Measurements from ENCODE around the gene SLC35D1. TPM values are rescaled to one million over a fixed set of nuclear protein-coding genes. Genes with fewer than 3 reads are reported as not detected.

SLC35D1 gene
- total and polyA plus RNA-seq, 9 of the 15 experiments (the other 6 are each of a cell fraction or from before 2014, with no cell fraction given): 2.3 to 10.4 (median 6.4) TPM

DNA sequence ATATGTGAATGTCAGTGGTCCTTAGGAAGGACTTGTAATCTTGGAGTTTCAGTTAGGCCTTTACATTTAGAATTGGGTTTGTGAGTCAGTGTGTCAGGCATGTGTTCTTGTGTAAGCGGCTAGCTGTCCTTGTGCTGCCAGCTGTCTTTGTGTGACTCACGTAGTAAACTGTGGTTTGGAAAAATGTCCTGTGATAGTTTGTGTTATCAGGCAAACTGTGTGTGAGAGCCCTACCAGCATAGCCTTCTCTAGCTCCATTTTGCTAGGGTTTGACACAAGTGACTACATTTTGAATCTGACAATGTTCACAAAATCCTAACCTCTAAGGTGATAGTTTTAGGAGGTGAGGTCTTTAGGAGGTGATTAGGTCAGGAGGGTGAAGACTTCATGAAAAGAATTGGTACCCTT is 6.9 kb upstream of the SLC35D1 start (continued):
- peak; percentile 98 for TF ChIP-seq ZNF395 (CRISPR knock-in tag; IDR thresholded peaks at IDR 0.05)
- no peak for TF ChIP-seq CAMTA2 (CRISPR knock-in tag; conservative IDR thresholded peaks at IDR 0.05)
- TF ChIP-seq ZNF76 (CRISPR knock-in tag; IDR thresholded peaks at IDR 0.05; ENCODE audit: borderline replicate concordance): peak; percentile 70; the same call in 1 of the 2 replicates
- TF ChIP-seq ZNF589 (CRISPR knock-in tag; IDR thresholded peaks at IDR 0.05; ENCODE audit: low read depth): peak; percentile 95
- TF ChIP-seq, protein P1, sequence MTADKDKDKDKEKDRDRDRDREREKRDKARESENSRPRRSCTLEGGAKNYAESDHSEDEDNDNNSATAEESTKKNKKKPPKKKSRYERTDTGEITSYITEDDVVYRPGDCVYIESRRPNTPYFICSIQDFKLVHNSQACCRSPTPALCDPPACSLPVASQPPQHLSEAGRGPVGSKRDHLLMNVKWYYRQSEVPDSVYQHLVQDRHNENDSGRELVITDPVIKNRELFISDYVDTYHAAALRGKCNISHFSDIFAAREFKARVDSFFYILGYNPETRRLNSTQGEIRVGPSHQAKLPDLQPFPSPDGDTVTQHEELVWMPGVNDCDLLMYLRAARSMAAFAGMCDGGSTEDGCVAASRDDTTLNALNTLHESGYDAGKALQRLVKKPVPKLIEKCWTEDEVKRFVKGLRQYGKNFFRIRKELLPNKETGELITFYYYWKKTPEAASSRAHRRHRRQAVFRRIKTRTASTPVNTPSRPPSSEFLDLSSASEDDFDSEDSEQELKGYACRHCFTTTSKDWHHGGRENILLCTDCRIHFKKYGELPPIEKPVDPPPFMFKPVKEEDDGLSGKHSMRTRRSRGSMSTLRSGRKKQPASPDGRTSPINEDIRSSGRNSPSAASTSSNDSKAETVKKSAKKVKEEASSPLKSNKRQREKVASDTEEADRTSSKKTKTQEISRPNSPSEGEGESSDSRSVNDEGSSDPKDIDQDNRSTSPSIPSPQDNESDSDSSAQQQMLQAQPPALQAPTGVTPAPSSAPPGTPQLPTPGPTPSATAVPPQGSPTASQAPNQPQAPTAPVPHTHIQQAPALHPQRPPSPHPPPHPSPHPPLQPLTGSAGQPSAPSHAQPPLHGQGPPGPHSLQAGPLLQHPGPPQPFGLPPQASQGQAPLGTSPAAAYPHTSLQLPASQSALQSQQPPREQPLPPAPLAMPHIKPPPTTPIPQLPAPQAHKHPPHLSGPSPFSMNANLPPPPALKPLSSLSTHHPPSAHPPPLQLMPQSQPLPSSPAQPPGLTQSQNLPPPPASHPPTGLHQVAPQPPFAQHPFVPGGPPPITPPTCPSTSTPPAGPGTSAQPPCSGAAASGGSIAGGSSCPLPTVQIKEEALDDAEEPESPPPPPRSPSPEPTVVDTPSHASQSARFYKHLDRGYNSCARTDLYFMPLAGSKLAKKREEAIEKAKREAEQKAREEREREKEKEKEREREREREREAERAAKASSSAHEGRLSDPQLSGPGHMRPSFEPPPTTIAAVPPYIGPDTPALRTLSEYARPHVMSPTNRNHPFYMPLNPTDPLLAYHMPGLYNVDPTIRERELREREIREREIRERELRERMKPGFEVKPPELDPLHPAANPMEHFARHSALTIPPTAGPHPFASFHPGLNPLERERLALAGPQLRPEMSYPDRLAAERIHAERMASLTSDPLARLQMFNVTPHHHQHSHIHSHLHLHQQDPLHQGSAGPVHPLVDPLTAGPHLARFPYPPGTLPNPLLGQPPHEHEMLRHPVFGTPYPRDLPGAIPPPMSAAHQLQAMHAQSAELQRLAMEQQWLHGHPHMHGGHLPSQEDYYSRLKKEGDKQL (CRISPR knock-in tag; IDR thresholded peaks at IDR 0.05; ENCODE audit: borderline replicate concordance): no peak
- TF ChIP-seq ZNF354B (CRISPR knock-in tag; IDR thresholded peaks at IDR 0.05): 0 out of 2 replicates have a peak, but pooled peaks have one; percentile 66
- no peak for TF ChIP-seq PHF8 (IDR thresholded peaks at IDR 0.05; ENCODE audit: borderline replicate concordance, low read length)
- TF ChIP-seq CREB3 (tag; conservative IDR thresholded peaks at IDR 0.05; ENCODE audit: low read depth): 0 out of 2 replicates have a peak, but pooled peaks have one; percentile 71
- TF ChIP-seq, protein P2, sequence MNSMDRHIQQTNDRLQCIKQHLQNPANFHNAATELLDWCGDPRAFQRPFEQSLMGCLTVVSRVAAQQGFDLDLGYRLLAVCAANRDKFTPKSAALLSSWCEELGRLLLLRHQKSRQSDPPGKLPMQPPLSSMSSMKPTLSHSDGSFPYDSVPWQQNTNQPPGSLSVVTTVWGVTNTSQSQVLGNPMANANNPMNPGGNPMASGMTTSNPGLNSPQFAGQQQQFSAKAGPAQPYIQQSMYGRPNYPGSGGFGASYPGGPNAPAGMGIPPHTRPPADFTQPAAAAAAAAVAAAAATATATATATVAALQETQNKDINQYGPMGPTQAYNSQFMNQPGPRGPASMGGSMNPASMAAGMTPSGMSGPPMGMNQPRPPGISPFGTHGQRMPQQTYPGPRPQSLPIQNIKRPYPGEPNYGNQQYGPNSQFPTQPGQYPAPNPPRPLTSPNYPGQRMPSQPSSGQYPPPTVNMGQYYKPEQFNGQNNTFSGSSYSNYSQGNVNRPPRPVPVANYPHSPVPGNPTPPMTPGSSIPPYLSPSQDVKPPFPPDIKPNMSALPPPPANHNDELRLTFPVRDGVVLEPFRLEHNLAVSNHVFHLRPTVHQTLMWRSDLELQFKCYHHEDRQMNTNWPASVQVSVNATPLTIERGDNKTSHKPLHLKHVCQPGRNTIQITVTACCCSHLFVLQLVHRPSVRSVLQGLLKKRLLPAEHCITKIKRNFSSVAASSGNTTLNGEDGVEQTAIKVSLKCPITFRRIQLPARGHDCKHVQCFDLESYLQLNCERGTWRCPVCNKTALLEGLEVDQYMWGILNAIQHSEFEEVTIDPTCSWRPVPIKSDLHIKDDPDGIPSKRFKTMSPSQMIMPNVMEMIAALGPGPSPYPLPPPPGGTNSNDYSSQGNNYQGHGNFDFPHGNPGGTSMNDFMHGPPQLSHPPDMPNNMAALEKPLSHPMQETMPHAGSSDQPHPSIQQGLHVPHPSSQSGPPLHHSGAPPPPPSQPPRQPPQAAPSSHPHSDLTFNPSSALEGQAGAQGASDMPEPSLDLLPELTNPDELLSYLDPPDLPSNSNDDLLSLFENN (IDR thresholded peaks at IDR 0.05; ENCODE audit: low read depth in 2 of 2, low read length in 2 of 2): no peak
- TF ChIP-seq, protein P3, sequence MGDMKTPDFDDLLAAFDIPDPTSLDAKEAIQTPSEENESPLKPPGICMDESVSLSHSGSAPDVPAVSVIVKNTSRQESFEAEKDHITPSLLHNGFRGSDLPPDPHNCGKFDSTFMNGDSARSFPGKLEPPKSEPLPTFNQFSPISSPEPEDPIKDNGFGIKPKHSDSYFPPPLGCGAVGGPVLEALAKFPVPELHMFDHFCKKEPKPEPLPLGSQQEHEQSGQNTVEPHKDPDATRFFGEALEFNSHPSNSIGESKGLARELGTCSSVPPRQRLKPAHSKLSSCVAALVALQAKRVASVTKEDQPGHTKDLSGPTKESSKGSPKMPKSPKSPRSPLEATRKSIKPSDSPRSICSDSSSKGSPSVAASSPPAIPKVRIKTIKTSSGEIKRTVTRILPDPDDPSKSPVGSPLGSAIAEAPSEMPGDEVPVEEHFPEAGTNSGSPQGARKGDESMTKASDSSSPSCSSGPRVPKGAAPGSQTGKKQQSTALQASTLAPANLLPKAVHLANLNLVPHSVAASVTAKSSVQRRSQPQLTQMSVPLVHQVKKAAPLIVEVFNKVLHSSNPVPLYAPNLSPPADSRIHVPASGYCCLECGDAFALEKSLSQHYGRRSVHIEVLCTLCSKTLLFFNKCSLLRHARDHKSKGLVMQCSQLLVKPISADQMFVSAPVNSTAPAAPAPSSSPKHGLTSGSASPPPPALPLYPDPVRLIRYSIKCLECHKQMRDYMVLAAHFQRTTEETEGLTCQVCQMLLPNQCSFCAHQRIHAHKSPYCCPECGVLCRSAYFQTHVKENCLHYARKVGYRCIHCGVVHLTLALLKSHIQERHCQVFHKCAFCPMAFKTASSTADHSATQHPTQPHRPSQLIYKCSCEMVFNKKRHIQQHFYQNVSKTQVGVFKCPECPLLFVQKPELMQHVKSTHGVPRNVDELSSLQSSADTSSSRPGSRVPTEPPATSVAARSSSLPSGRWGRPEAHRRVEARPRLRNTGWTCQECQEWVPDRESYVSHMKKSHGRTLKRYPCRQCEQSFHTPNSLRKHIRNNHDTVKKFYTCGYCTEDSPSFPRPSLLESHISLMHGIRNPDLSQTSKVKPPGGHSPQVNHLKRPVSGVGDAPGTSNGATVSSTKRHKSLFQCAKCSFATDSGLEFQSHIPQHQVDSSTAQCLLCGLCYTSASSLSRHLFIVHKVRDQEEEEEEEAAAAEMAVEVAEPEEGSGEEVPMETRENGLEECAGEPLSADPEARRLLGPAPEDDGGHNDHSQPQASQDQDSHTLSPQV (IDR thresholded peaks at IDR 0.05): peak; percentile 90
- no peak for TF ChIP-seq ETV1 (tag; conservative IDR thresholded peaks at IDR 0.05; ENCODE audit: low read depth)
